BLaER1 treated with 17β-estradiol and CSF1 and Interleukin-3, amounts not matched to agents 10 nM and 100 nM (cell line): ENCODE results near the gene CTAGE6.
"Not testable (repeated sequence)": the region's sequence is repeated elsewhere in the genome, so short reads cannot be mapped to it uniquely, and the experiment has no call there.

Source experiments
- H3K27ac ChIP-seq, 11 experiments: shearing (Covaris generic); formaldehyde crosslinking; 2 replicates each; pipeline ENCODE4 v1.8.1; 2022
- H3K27me3 ChIP-seq, 11 experiments: shearing (Covaris generic); formaldehyde crosslinking; 2 replicates each; pipeline ENCODE4 v1.8.1; 2022
- H3K36me3 ChIP-seq, 11 experiments: shearing (Covaris generic); formaldehyde crosslinking; 2 replicates each; pipeline ENCODE4 v1.8.1; 2022
- H3K4me1 ChIP-seq, 10 experiments: shearing (Covaris generic); formaldehyde crosslinking; 2 replicates each; pipeline ENCODE4 v1.8.1; 2022
- H3K4me2 ChIP-seq, 11 experiments: shearing (Covaris generic); formaldehyde crosslinking; 2 replicates each; pipeline ENCODE4 v1.8.1; 2022
- H3K4me3 ChIP-seq, 10 experiments: shearing (Covaris generic); formaldehyde crosslinking; 2 replicates each; pipeline ENCODE4 v1.8.1; 2022
- H3K9ac ChIP-seq, 11 experiments: shearing (Covaris generic); formaldehyde crosslinking; 2 replicates each; pipeline ENCODE4 v1.8.1; 2022
- H3K9me3 ChIP-seq, 11 experiments: shearing (Covaris generic); formaldehyde crosslinking; replicated peaks in 1 of 11; 2 replicates each; pipeline ENCODE4 v1.8.1; 2022
- H4K20me1 ChIP-seq, 11 experiments: shearing (Covaris generic); formaldehyde crosslinking; 2 replicates each; pipeline ENCODE4 v1.8.1; 2022

CTAGE6 gene, protein sequence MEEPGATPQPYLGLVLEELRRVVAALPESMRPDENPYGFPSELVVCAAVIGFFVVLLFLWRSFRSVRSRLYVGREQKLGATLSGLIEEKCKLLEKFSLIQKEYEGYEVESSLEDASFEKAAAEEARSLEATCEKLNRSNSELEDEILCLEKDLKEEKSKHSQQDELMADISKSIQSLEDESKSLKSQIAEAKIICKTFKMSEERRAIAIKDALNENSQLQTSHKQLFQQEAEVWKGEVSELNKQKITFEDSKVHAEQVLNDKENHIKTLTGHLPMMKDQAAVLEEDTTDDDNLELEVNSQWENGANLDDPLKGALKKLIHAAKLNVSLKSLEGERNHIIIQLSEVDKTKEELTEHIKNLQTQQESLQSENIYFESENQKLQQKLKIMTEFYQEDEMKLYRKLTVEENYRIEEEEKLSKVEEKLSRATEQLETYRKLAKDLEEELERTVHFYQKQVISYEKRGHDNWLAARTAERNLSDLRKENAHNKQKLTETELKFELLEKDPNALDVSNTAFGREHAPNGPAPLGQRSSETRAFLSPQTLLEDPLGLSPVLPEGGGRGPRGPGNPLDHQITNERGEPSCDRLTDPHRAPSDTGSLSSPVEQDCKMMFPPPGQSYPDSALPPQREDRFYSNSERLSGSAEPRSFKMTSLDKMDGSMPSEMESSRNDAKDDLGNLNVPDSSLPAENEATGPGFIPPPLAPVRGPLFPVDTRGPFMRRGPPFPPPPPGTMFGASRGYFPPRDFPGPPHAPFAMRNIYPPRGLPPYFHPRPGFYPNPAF

DNA sequence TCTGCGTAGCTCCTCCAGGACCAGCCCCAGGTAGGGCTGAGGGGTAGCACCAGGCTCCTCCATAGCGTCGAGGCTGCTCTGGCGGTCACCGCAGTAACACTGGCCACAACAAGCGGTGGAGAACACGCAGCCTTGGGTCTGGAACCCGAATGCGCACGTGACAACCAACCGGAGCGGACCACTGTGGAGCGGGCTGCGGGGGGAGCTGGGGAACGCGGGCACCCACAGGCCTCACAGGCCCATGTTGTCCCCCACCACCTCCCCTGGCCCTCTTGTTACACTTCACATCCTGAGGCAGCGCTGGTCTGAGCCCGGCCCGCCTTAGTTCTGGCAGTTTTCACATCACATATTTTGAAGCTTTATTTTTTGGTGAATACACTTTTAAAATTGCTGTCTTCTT, at the start of gene CTAGE6:
Gene CTAGE6, minus strand, starts transcription at position 101 of the 400 bp plus-strand sequence. Its CDS starts 38 bp downstream, at position 63.
- not testable (repeated sequence) for H3K4me2 ChIP-seq, H3K27ac ChIP-seq, H3K4me1 ChIP-seq, H3K36me3 ChIP-seq, H4K20me1 ChIP-seq, H3K9ac ChIP-seq, H3K9me3 ChIP-seq, H3K27me3 ChIP-seq, H3K4me3 ChIP-seq

DNA sequence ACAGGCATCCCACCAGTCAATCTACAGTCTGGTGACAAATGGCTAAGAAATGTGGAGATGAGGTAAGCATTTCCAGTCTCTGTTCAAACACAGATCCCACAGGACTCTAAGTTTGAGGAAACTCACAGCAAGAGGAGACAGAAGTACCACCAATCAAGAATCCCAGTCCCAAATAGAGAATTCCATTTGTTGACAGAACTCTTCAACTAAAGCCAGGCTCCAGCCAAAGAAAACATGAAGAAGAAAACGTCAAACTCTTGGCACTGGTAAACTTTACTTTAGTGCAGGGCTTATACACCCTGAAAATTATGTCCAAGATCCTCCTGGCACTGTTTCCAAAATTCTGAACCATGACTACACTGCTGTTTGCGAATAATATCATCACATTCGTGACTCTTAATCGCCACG, 49.2 kb upstream of the CTAGE6 start:
- H3K9ac ChIP-seq: not testable (repeated sequence)

DNA sequence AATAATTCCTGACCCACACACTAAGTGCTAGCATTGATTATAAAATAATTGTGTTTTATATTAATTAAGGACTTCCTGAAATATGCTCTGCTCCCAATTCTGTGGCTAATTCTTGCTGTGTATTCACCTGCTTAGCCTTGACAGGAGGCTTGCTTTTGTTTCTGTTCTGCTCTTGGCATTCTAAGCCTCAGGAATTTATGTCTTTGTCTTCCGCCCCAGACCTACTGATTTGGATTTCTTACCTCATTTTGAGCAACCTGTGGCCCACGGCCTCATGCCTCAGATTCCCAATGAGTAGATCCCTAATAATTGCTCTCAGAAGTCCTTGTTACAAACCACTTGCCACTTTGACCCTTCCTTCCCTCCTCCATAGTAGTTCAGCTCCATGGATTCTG, 40.4 kb upstream of the CTAGE6 start:
- not testable (repeated sequence) for H3K4me1 ChIP-seq, H3K27me3 ChIP-seq, H3K4me2 ChIP-seq, H4K20me1 ChIP-seq, H3K36me3 ChIP-seq, H3K27ac ChIP-seq, H3K9ac ChIP-seq, H3K4me3 ChIP-seq, H3K9me3 ChIP-seq

More for the DNA sequence above, 49.2 kb upstream of the CTAGE6 start:
- H3K36me3 ChIP-seq, H4K20me1 ChIP-seq, H3K9me3 ChIP-seq, H3K4me1 ChIP-seq, H3K4me3 ChIP-seq, H3K27ac ChIP-seq, H3K27me3 ChIP-seq, H3K4me2 ChIP-seq: not testable (repeated sequence)

DNA sequence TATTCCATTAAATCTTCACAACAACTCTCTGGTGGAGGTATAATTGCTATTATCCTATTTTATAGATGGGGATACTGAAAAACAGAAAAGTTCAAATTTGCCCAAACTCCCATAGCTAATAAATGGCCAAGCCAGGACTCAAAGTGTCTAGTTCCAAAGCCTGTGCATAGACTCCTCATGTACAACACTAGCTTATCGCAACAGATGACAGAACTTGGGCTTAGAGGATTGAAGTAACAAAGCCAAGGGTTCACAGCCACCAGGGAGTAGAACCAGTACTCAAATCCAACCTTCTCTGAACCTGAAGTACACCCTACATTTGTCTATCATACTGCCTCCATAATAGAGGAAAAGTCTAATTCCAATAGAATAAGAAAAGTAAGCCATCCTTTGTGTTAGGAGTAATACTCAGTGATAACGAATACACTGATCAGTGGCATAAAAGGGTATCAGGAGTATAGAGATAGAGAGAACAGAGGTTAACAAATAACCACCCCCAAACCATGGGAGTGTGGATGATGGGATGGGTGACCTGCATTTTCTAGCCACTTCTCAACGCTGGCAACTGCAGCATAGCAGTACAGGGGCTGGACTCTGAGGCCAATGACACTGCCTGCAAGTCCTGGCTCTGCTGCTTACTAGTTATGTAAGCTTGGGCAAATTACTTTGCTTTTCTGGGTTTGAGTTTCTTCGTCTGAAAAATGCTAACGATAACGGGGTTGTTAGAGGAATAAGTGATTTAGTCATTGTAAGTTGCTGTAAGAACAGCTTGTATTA, 39.8 kb upstream of the CTAGE6 start:
- not testable (repeated sequence) for H3K4me3 ChIP-seq, H4K20me1 ChIP-seq, H3K9me3 ChIP-seq, H3K4me2 ChIP-seq, H3K27me3 ChIP-seq, H3K27ac ChIP-seq, H3K4me1 ChIP-seq, H3K36me3 ChIP-seq, H3K9ac ChIP-seq

DNA sequence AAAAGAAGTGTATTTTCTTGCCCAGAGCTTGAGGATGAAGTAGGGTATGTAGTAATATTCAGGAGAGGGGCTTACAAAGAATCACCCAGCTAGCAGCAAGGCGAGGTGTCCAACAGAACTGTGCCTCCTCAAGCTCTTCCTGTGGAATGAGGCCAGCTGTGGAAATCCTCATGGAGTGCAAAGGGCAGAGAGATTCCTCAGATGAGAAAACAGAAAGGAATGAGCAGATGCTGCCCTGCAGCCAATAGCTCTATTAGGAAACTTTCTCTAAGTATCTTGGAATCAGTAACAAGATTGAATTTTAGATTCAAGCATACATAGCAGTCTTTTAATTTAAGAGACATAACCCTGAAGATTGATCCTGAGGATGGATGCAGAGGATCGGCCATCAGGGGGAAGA, 38.2 kb upstream of the CTAGE6 start:
- not testable (repeated sequence) for H3K4me1 ChIP-seq, H3K4me2 ChIP-seq, H3K27me3 ChIP-seq, H3K9me3 ChIP-seq, H4K20me1 ChIP-seq, H3K36me3 ChIP-seq, H3K27ac ChIP-seq, H3K4me3 ChIP-seq, H3K9ac ChIP-seq

DNA sequence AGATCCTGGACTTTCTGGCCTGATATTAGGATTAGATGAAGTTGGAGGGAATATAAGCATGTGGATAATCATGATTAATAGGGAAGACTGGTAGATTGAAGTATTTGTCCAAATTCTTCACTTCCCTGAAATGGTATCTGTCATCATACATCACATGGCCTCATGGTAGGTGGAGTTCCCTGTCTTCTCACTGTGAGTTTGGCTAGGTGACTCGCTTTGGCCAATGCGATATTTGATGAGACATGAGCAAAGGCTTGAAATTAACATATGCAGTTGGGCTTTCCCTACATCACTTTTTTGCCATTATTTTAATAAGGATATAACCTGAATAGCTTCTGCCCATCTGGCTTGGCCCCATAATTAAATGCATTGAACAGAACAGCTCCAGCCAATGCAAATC, 35.1 kb upstream of the CTAGE6 start:
- not testable (repeated sequence) for H3K27ac ChIP-seq, H3K9ac ChIP-seq, H3K27me3 ChIP-seq, H4K20me1 ChIP-seq, H3K4me3 ChIP-seq, H3K9me3 ChIP-seq, H3K4me1 ChIP-seq, H3K36me3 ChIP-seq, H3K4me2 ChIP-seq

DNA sequence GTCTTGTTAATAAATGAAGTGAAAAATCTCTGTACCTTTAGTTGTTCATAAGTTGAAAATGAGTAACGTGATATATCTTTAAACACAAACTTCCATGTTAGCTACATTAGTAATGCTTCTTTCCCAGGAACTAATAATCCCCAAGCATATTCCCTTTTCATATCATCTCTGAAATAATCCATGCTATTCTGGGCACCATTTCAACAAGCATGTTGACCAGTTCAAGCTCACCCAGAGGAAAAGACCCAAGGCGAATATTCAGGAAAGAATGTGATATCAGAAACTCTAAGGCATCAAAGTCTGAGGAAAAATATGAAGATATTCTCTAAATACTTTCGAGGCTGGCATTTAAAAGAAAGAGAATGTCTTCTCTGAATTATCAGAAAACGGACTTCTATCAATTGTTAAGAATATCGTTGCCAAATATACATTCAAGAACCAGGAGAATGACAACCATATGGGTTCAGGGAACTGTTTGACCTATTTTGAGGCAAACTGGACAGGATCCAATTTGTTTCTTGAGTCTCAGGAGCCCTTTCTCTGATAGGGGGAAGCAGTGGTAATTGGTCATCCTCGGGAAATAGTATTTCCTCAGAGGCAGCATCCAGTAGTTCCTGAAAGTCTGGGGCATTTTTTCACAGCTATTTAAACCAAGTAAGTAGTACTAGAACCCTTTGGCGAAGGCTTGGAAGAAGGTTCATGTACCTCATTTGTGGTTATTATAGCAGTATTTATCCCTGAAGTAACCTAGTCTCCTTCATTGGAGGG, 28.1 kb upstream of the CTAGE6 start:
- not testable (repeated sequence) for H3K27me3 ChIP-seq, H3K9ac ChIP-seq, H3K4me2 ChIP-seq, H3K36me3 ChIP-seq, H3K4me3 ChIP-seq, H3K27ac ChIP-seq, H3K4me1 ChIP-seq, H4K20me1 ChIP-seq, H3K9me3 ChIP-seq

DNA sequence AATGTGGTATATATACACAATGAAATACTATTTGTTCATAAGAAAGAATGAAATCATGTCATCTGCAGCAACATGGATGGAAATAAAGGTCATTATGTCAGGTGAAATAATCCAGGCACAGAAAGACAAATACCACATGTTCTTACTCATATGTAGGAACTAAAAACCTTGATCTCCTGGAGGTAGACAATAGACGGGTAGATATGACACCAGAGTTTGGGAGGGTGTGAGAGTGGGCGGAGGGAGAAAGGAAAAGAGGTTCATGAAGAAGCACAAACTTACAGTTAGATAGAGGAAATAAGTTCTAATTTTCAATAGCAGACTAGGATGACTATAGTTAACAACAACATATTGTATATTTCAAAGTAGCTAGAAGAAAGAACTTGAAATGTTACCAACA, 22.1 kb upstream of the CTAGE6 start:
- not testable (repeated sequence) for H3K9me3 ChIP-seq, H3K4me3 ChIP-seq, H3K4me2 ChIP-seq, H3K9ac ChIP-seq, H3K4me1 ChIP-seq, H3K27ac ChIP-seq, H4K20me1 ChIP-seq, H3K27me3 ChIP-seq, H3K36me3 ChIP-seq

DNA sequence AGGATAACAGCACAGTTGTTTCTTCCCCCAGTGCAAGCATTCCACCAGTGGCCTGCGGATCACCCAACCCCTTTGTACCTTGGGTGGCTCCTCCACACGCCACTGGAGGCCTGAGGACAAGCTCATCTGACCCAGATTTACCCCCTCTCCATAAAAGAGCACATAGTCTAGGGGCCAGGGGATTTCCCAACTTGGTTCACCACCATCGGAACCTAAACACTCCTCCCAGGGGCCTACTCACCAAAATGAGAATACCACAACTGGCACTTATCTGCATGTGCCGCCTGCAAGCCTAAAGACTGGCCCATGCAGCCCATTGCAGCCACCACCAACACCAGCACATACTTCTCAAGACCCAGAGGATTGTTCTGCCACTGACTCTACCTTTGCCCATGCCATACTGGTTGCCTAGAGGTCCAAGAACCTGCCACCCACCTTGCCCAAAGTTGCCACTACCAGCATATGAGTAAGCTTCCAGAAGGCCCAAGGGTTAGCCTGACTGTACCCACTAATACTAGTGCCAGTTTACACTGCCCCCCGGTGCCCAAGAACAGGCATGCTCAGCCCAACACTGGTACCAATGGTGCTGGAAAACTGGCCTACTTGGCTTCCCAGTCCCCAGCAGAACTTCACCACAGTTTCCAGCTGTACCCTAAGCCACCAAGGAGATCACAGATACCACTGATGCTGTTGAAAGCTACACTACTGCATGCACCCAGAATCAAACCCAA, 15.4 kb upstream of the CTAGE6 start:
- H3K4me1 ChIP-seq, H3K4me3 ChIP-seq, H3K27ac ChIP-seq, H3K9ac ChIP-seq, H3K9me3 ChIP-seq, H4K20me1 ChIP-seq, H3K36me3 ChIP-seq, H3K4me2 ChIP-seq, H3K27me3 ChIP-seq: not testable (repeated sequence)

DNA sequence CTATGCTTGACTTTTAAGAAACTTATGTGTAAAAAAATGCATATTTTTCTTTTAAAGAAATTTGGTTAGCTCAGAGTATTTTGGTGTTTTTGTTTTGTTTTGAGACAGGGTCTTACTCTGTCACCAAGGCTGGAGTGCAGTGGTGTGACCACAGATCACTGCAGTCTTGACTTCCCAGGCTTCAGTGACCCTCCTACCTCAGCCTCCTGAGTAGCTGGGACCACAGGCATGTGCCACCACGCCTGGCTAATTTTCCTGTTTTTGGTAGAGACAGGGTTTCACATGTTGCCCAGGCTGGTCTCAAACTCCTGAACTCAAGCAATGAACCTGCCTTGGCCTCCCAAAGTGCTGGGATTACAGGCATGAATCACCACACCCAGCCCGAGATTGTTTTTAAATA, 10.0 kb upstream of the CTAGE6 start:
- H3K27ac ChIP-seq, H3K4me1 ChIP-seq, H4K20me1 ChIP-seq, H3K4me3 ChIP-seq, H3K36me3 ChIP-seq, H3K9ac ChIP-seq, H3K9me3 ChIP-seq, H3K27me3 ChIP-seq, H3K4me2 ChIP-seq: not testable (repeated sequence)

DNA sequence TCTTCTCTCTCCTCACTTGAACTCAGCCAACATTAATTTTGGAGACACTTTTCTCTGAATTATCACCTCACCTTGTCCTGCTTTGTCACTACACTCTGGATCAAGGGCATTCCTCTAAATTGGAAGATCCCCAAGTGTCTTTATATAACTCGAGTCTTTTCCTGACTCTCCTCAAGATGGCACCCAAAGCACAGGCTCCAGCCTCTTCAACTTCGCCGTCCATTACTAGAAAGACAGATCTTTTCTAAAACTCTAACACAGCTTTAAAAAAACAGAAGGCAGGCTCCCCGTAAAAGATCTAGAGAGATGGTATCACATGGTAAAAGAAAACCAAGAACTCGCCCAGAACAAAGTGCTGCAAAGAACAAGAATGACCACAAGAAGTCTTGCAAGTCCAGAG, 8.2 kb upstream of the CTAGE6 start:
- H3K4me2 ChIP-seq: not testable (repeated sequence)

DNA sequence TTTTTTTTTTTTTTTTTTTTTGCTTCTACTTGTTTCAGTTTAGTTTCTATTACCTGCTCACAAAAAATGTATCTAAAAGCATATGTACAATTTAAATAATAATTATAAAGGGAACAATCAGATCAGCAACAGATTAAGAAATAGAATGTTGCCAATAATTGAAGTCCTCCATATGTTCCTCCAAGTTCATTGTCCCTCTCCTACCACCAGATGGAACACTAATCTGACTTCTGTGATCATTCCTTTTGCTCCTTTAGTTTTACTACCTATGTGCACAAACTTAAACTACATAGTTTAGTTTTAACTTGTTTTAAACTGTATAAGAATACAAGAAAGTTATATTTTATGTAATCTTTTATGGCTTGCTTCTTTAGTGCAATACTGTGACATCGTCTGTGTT, 5.6 kb upstream of the CTAGE6 start:
- H4K20me1 ChIP-seq, H3K4me1 ChIP-seq, H3K36me3 ChIP-seq, H3K27me3 ChIP-seq, H3K4me2 ChIP-seq, H3K27ac ChIP-seq, H3K9ac ChIP-seq, H3K4me3 ChIP-seq, H3K9me3 ChIP-seq: not testable (repeated sequence)

More for the DNA sequence above, 8.2 kb upstream of the CTAGE6 start:
- H3K9me3 ChIP-seq, H3K9ac ChIP-seq, H3K36me3 ChIP-seq, H3K4me3 ChIP-seq, H4K20me1 ChIP-seq, H3K4me1 ChIP-seq, H3K27me3 ChIP-seq, H3K27ac ChIP-seq: not testable (repeated sequence)

DNA sequence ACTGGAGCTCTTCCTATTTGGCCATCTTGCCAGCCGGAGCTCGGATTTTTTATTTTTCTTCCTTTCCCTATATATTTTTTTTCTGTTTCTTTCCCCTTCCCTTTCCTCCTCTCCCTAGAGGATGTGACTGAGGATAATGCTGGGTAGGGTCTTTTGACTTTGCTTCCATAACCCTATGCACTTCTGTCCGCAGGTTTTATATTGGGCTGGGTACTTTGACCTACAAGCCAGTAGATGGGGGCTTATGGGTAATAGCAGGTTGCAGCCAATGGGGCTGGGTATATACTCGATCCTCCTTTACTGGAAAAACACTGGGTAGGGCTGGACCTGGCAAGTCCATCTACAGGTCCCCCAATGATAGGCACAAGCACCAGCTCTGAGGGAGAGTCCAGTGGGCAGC, 12.2 kb downstream of the CTAGE6 start:
- H3K4me1 ChIP-seq, H3K36me3 ChIP-seq, H3K4me2 ChIP-seq, H3K9me3 ChIP-seq, H3K4me3 ChIP-seq, H3K9ac ChIP-seq, H3K27ac ChIP-seq, H3K27me3 ChIP-seq, H4K20me1 ChIP-seq: not testable (repeated sequence)
